ENCODE results near the gene NOP16. TPM values are rescaled to one million over a fixed set of nuclear protein-coding genes. Genes with fewer than 3 reads are reported as not detected.

Gene NOP16
- total and polyA plus RNA-seq, 2 donors from 2014 or later = 18.1 to 32.1 TPM

GRCh38 chr5:176413709-176414191, 25.4 kb upstream of the NOP16 start:
- DNase-seq = no peak
- Histone ChIP-seq H3K4me1 (ENCODE audit: control insufficient read depth in 2 of 3, insufficient read depth in 2 of 3, low read depth in 1 of 3, low read length in 3 of 3) (peaks cover 0 to 13% (median 5%) of the 10 kb centered on the region in 3 donors), H3K27me3 (ENCODE audit: control insufficient read depth, insufficient read depth, low read length) (no peaks in the 10 kb centered on the region), H3K36me3 (ENCODE audit: control insufficient read depth in 2 of 3, insufficient read depth in 3 of 3, low read length in 3 of 3) (peaks cover 0 to 8% (median 0%) of the 10 kb centered on the region in 3 donors), H3K27ac (ENCODE audit: low read depth in 2 of 2, low read length in 2 of 2) (no peak overlapping the region), H3K9ac (ENCODE audit: low read length in 3 of 3) (no peak overlapping the region), H3K9me3 (ENCODE audit: control insufficient read depth in 2 of 3, insufficient read depth in 1 of 3, low read length in 3 of 3) (no peaks in the 10 kb centered on the region), H3K4me3 (ENCODE audit: low read length in 3 of 3) (no peak overlapping the region)
- intact Hi-C loops (cut with DNase I) = no loop called here
- TF ChIP-seq CTCF (IDR thresholded peaks at IDR 0.05; ENCODE audit: borderline replicate concordance, extremely low read depth, insufficient read depth) = no peak
- no peak for FAIRE-seq

GRCh38 chr5:176413255-176413565, 24.8 kb upstream of the NOP16 start:
- Histone ChIP-seq H3K4me1 (ENCODE audit: control insufficient read depth in 2 of 3, insufficient read depth in 2 of 3, low read depth in 1 of 3, low read length in 3 of 3) (peaks cover 0 to 13% (median 5%) of the 10 kb centered on the region in 3 donors), H3K9me3 (ENCODE audit: control insufficient read depth in 2 of 3, insufficient read depth in 1 of 3, low read length in 3 of 3) (no peaks in the 10 kb centered on the region), H3K9ac (ENCODE audit: low read length in 3 of 3) (no peak overlapping the region), H3K36me3 (ENCODE audit: control insufficient read depth in 2 of 3, insufficient read depth in 3 of 3, low read length in 3 of 3) (peaks cover 0 to 8% (median 0%) of the 10 kb centered on the region in 3 donors), H3K4me3 (ENCODE audit: low read length in 3 of 3) (no peak overlapping the region), H3K27me3 (ENCODE audit: control insufficient read depth, insufficient read depth, low read length) (no peaks in the 10 kb centered on the region), H3K27ac (ENCODE audit: low read depth in 2 of 2, low read length in 2 of 2) (no peak overlapping the region)
- FAIRE-seq (no peak), DNase-seq (no peak)
- intact Hi-C loops (cut with DNase I) = no loop called here
- TF ChIP-seq CTCF (IDR thresholded peaks at IDR 0.05; ENCODE audit: borderline replicate concordance, extremely low read depth, insufficient read depth) = no peak

DNA sequence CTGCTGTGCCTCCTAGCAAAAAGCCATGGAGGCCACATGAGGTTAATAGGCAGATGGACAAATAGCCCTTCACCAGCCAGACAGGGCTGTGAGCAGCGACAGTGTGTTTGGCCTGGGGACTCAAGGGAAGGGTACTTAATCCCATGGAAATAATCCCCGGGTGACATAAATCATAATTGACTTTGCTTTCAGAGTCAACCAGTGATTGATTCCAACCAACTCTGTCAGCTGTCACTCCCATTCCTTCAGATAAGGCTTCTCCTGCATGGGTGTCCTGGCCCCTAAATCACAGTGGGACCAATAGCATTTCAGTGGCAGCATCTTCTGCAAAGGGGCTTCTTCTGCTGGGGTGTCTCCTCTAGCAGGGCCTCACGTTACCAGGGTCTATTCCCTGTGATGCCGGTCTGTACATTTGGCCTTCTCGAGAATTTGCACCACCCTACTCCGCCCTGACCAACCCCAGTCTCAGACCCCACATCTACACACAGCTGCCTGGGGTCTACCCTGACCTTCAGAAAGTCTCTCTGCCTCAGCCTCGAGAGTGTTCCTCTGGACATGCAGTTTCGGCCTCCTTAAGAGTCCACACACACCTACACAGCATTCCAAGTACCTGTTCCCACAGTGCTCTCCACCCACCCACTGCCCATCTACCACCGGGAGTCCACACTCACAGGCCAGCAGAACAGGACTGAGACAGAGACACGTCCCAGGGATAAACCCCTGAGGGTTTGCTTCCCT, 24.3 kb upstream of the NOP16 start:
- no peaks in the 10 kb centered on the region for H3K9me3 ChIP-seq (ENCODE audit: control insufficient read depth in 2 of 3, insufficient read depth in 1 of 3, low read length in 3 of 3)
- no peaks in the 10 kb centered on the region for H3K27me3 ChIP-seq (ENCODE audit: control insufficient read depth, insufficient read depth, low read length)
- H3K9ac ChIP-seq (ENCODE audit: low read length in 3 of 3) = no peak overlapping the region
- no peak overlapping the region for H3K27ac ChIP-seq (ENCODE audit: low read depth in 2 of 2, low read length in 2 of 2)
- TF ChIP-seq CTCF (IDR thresholded peaks at IDR 0.05; ENCODE audit: borderline replicate concordance, extremely low read depth, insufficient read depth) = no peak
- peaks cover 0 to 8% (median 0%) of the 10 kb centered on the region in 3 donors for H3K36me3 ChIP-seq (ENCODE audit: control insufficient read depth in 2 of 3, insufficient read depth in 3 of 3, low read length in 3 of 3)
- intact Hi-C loops (cut with DNase I) = no loop called here
- peaks cover 0 to 13% (median 5%) of the 10 kb centered on the region in 3 donors for H3K4me1 ChIP-seq (ENCODE audit: control insufficient read depth in 2 of 3, insufficient read depth in 2 of 3, low read depth in 1 of 3, low read length in 3 of 3)
- FAIRE-seq (no peak), DNase-seq (no peak)
- H3K4me3 ChIP-seq (ENCODE audit: low read length in 3 of 3) = no peak overlapping the region
